MM.1S (cell line): ENCODE data around the gene MTHFD1L.

ENCODE experiments used
- CTCF ChIP-seq: fragments of 300-600 bp; sonication (generic); IDR thresholded peaks from 2 replicates; pipeline ENCODE4 v1.5.1; 2016; ENCODE audit warnings: antibody characterized with exemption, low read length, mixed read lengths
- EZH2 ChIP-seq: fragments of 300-600 bp; sonication (generic); optimal IDR thresholded peaks from 2 replicates; pipeline ENCODE3; 2017; ENCODE audit warnings: low read depth, mild to moderate bottlenecking, antibody characterized with exemption, low read length, mixed read lengths

DNA sequence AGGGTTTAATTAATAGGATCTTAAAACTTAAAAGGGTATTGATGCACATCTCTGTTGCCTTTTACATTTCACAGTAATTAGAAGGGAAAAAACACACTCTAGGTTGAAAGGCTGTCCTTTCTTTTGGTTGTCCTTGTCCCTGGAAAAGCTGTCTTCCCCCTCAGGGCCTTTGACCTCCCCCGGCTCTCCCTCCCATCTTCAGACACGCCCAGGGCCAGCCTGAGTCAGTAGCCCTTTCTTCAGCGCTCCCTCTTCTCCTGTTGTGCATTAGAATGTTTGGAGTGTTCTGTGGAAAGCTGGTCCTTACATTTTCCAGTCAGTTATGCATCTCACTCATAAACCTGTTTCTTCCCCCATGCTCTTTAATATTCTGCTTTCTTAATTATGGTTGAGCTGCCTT, 157.0 kb downstream of the MTHFD1L start:
- TF ChIP-seq EZH2 (no peak), CTCF (no peak)
